K562 (cell line): ENCODE data around the gene PI4KA. TPM values are rescaled to one million over a fixed set of nuclear protein-coding genes. Genes with fewer than 3 reads are reported as not detected.
A peak's percentile ranks its signal among the peaks of the same experiment; 100 is the strongest.

Experiments
- ARID1B ChIP-seq: fragments of 450-650 bp; IDR thresholded peaks from 2 replicates; pipeline ENCODE4 v1.6.1; 2016; ENCODE audit warnings: antibody characterized with exemption, mild to moderate bottlenecking, inconsistent platforms
- ATF7 ChIP-seq: fragments of 450-650 bp; IDR thresholded peaks from 2 replicates; pipeline ENCODE4 v1.7.1; 2014; ENCODE audit warnings: mild to moderate bottlenecking, moderate library complexity
- CBFA2T3 ChIP-seq: fragments of 450-650 bp; IDR thresholded peaks from 2 replicates; pipeline ENCODE4 v1.6.1; 2017
- ELF4 ChIP-seq: fragments of 450-650 bp; formaldehyde crosslinking; IDR thresholded peaks from 2 replicates; pipeline ENCODE4 v1.4.0; 2022; ENCODE audit warnings: missing genetic modification characterization
- ID3 ChIP-seq, 2 experiments: fragments of 250-450 bp in 1 of 2; fragments of 450-650 bp in 1 of 2; sonication (Bioruptor Pico) in 1 of 2; IDR thresholded peaks; 2 replicates each; pipeline versions ENCODE4 v1.6.1 to v1.8.0; 2016 to 2021; ENCODE audit warnings: mild to moderate bottlenecking in 2 of 2, moderate library complexity in 2 of 2, missing compliant biosample characterization in 1 of 2, missing genetic modification characterization in 1 of 2
- KAT2B ChIP-seq: IDR thresholded peaks from one replicate; pipeline ENCODE4 v1.6.1; 2012; ENCODE audit warnings: low read depth, mild to moderate bottlenecking, control low read depth, inconsistent platforms, low read length, moderate library complexity
- KDM1A ChIP-seq, 2 experiments: fragments of 450-650 bp; IDR thresholded peaks; 2 replicates each; pipeline ENCODE4 v1.6.1; 2016; ENCODE audit warnings: mild to moderate bottlenecking in 2 of 2
- LARP7 ChIP-seq: fragments of 450-650 bp; IDR thresholded peaks from 2 replicates; pipeline ENCODE4 v1.6.1; 2016
- MAFK ChIP-seq: IDR thresholded peaks from 2 replicates; pipeline ENCODE4 v1.6.1; 2011; ENCODE audit warnings: low read length, improper control_type of control experiment
- MTA2 ChIP-seq: fragments of 450-650 bp; IDR thresholded peaks from 2 replicates; pipeline ENCODE4 v1.6.1; 2016; ENCODE audit warnings: low read depth
- NFE2 ChIP-seq: IDR thresholded peaks from 2 replicates; pipeline ENCODE4 v1.6.1; 2014; ENCODE audit warnings: antibody characterized with exemption, low read depth
- RBM25 ChIP-seq: fragments of 200-400 bp; formaldehyde crosslinking; IDR thresholded peaks from 2 replicates; pipeline ENCODE4 v1.6.1; 2018; ENCODE audit warnings: low read length, low read depth, moderate library complexity; ENCODE audit not compliant: severe bottlenecking
- TEAD2 ChIP-seq: fragments of 450-650 bp; IDR thresholded peaks from 2 replicates; pipeline ENCODE4 v1.6.1; 2016; ENCODE audit warnings: missing genetic modification characterization, control low read depth, missing compliant biosample characterization
- TEAD4 ChIP-seq, 2 experiments: sonication (generic) in 1 of 2; formaldehyde crosslinking in 1 of 2; IDR thresholded peaks; 2 replicates each; pipeline versions ENCODE4 v1.6.1 to v1.8.0; 2012 to 2022; ENCODE audit warnings: borderline replicate concordance in 1 of 2, inconsistent platforms in 1 of 2, low read length in 1 of 2, mild to moderate bottlenecking in 1 of 2, missing genetic modification reagents in 1 of 2
- ZNF316 ChIP-seq: fragments of 450-650 bp; IDR thresholded peaks from 2 replicates; pipeline ENCODE4 v1.6.1; 2016
- polyA plus RNA-seq, 8 experiments: library from polyadenylated mRNA; depleted of rRNA in 4 of 8; stranded (reverse) in 5 of 8; unstranded in 3 of 8; fragments of >200 nt; fragmentation: Nextera tagmentation in 2 of 8; fragmentation: Illumina TruSeq in 1 of 8; extraction: Ambion mirVana in 2 of 8; extraction: Trizol in 1 of 8; gene quantifications; 2 replicates each; pipeline versions ENCODE4 v1.2.1 to v1.2.3, GENCODE V29; 2011 to 2014; ENCODE audit warnings: inconsistent platforms in 1 of 8, missing spikeins in 1 of 8
- total RNA-seq, 7 experiments: library from RNA; depleted of rRNA in 6 of 7; stranded (reverse); fragments of >200 nt in 6 of 7; fragmentation: Illumina TruSeq in 2 of 7; extraction: Trizol in 2 of 7; gene quantifications; 2 replicates each; pipeline versions ENCODE4 v1.2.1 to v1.2.3, GENCODE V29; 2011 to 2021; ENCODE audit warnings: low replicate concordance in 1 of 7
- TF ChIP-seq, protein P1 (sequence below), 2 experiments: fragments of 150-350 bp in 1 of 2; IDR thresholded peaks; 2 replicates each; pipeline ENCODE4 v1.6.1; 2012 to 2016; ENCODE audit warnings: low read depth in 2 of 2, low read length in 2 of 2, mild to moderate bottlenecking in 1 of 2, moderate library complexity in 1 of 2
- TF ChIP-seq, protein P2 (sequence below): fragments of 250-450 bp; sonication (Bioruptor Pico); IDR thresholded peaks from 2 replicates; pipeline ENCODE4 v1.5.0; 2021
- TF ChIP-seq, protein P3 (sequence below): sonication (generic); formaldehyde crosslinking; IDR thresholded peaks from 2 replicates; pipeline ENCODE4 v1.8.0; 2022; ENCODE audit warnings: mild to moderate bottlenecking, missing genetic modification reagents

PI4KA gene
- total and polyA plus RNA-seq, 9 of the 15 experiments (the other 6 are each of a cell fraction or from before 2014, with no cell fraction given): 7.3 to 187 (median 84.7) TPM

- TF ChIP-seq, protein P1, sequence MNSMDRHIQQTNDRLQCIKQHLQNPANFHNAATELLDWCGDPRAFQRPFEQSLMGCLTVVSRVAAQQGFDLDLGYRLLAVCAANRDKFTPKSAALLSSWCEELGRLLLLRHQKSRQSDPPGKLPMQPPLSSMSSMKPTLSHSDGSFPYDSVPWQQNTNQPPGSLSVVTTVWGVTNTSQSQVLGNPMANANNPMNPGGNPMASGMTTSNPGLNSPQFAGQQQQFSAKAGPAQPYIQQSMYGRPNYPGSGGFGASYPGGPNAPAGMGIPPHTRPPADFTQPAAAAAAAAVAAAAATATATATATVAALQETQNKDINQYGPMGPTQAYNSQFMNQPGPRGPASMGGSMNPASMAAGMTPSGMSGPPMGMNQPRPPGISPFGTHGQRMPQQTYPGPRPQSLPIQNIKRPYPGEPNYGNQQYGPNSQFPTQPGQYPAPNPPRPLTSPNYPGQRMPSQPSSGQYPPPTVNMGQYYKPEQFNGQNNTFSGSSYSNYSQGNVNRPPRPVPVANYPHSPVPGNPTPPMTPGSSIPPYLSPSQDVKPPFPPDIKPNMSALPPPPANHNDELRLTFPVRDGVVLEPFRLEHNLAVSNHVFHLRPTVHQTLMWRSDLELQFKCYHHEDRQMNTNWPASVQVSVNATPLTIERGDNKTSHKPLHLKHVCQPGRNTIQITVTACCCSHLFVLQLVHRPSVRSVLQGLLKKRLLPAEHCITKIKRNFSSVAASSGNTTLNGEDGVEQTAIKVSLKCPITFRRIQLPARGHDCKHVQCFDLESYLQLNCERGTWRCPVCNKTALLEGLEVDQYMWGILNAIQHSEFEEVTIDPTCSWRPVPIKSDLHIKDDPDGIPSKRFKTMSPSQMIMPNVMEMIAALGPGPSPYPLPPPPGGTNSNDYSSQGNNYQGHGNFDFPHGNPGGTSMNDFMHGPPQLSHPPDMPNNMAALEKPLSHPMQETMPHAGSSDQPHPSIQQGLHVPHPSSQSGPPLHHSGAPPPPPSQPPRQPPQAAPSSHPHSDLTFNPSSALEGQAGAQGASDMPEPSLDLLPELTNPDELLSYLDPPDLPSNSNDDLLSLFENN (IDR thresholded peaks at IDR 0.05; ENCODE audit: low read depth in 2 of 2, low read length in 2 of 2): no peak
- TF ChIP-seq MTA2 (no peak), KAT2B (no peak), KDM1A (IDR thresholded peaks at IDR 0.05) (peak in 1 of 2 experiments; percentile 53; a peak in 1 of 4 replicates), MAFK (peak; percentile 63), TEAD4 (IDR thresholded peaks at IDR 0.05; ENCODE audit: low read length) (peak; percentile 84), TEAD4 (CRISPR knock-in tag; IDR thresholded peaks at IDR 0.05; ENCODE audit: borderline replicate concordance) (peak; percentile 94; the same call in 1 of the 2 replicates), TEAD2 (peak; percentile 77; the same call in 1 of the 2 replicates), ATF7 (peak; percentile 32; the same call in 1 of the 2 replicates), ELF4 (CRISPR knock-in tag) (0 out of 2 replicates have a peak, but pooled peaks have one; percentile 59), ARID1B (peak; percentile 79), ID3 (CRISPR knock-in tag; IDR thresholded peaks at IDR 0.05) (no peak), ID3 (tag; IDR thresholded peaks at IDR 0.05) (no peak), CBFA2T3 (0 out of 2 replicates have a peak, but pooled peaks have one; percentile 11), NFE2 (peak; percentile 85), RBM25 (no peak), LARP7 (no peak), ZNF316 (peak; percentile 64)
- TF ChIP-seq, protein P2, sequence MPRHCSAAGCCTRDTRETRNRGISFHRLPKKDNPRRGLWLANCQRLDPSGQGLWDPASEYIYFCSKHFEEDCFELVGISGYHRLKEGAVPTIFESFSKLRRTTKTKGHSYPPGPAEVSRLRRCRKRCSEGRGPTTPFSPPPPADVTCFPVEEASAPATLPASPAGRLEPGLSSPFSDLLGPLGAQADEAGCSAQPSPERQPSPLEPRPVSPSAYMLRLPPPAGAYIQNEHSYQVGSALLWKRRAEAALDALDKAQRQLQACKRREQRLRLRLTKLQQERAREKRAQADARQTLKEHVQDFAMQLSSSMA (CRISPR knock-in tag): 0 out of 2 replicates have a peak, but pooled peaks have one; percentile 12
- TF ChIP-seq, protein P3, sequence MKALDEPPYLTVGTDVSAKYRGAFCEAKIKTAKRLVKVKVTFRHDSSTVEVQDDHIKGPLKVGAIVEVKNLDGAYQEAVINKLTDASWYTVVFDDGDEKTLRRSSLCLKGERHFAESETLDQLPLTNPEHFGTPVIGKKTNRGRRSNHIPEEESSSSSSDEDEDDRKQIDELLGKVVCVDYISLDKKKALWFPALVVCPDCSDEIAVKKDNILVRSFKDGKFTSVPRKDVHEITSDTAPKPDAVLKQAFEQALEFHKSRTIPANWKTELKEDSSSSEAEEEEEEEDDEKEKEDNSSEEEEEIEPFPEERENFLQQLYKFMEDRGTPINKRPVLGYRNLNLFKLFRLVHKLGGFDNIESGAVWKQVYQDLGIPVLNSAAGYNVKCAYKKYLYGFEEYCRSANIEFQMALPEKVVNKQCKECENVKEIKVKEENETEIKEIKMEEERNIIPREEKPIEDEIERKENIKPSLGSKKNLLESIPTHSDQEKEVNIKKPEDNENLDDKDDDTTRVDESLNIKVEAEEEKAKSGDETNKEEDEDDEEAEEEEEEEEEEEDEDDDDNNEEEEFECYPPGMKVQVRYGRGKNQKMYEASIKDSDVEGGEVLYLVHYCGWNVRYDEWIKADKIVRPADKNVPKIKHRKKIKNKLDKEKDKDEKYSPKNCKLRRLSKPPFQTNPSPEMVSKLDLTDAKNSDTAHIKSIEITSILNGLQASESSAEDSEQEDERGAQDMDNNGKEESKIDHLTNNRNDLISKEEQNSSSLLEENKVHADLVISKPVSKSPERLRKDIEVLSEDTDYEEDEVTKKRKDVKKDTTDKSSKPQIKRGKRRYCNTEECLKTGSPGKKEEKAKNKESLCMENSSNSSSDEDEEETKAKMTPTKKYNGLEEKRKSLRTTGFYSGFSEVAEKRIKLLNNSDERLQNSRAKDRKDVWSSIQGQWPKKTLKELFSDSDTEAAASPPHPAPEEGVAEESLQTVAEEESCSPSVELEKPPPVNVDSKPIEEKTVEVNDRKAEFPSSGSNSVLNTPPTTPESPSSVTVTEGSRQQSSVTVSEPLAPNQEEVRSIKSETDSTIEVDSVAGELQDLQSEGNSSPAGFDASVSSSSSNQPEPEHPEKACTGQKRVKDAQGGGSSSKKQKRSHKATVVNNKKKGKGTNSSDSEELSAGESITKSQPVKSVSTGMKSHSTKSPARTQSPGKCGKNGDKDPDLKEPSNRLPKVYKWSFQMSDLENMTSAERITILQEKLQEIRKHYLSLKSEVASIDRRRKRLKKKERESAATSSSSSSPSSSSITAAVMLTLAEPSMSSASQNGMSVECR (CRISPR knock-in tag): peak; percentile 56
Observed at GRCh38 chr22:20805972-20806471, 52.6 kb downstream of the PI4KA start (continued).
